Raji (cell line): ENCODE measurements around the gene ACP7.

Source experiments
- POLR2A ChIP-seq: IDR thresholded peaks from 2 replicates; pipeline ENCODE4 v1.6.1; 2011; ENCODE audit warnings: low read depth, low read length, control low read depth; ENCODE audit not compliant: insufficient read depth

ACP7 gene

GRCh38 chr19:39083983-39084731 lies at the start of gene ACP7:
Gene ACP7 (plus strand): TSS chr19:39084368. CDS start chr19:39085270, 902 bp downstream.
- no peak for TF ChIP-seq POLR2A

- no peak for TF ChIP-seq POLR2A
Observed at GRCh38 chr19:39036581-39036980, 47.6 kb upstream of the ACP7 start.

- TF ChIP-seq POLR2A = no peak
Observed at GRCh38 chr19:39037194-39037593, 47.0 kb upstream of the ACP7 start.

GRCh38 chr19:39038098-39038497 lies 46.1 kb upstream of the ACP7 start:
- TF ChIP-seq POLR2A = no peak

GRCh38 chr19:39045506-39045905 lies 38.7 kb upstream of the ACP7 start:
- no peak for TF ChIP-seq POLR2A

- peak; percentile 70 for TF ChIP-seq POLR2A
Observed at GRCh38 chr19:39046037-39046821, 37.9 kb upstream of the ACP7 start.

- TF ChIP-seq POLR2A = no peak
Observed at GRCh38 chr19:39047073-39047472, 37.1 kb upstream of the ACP7 start.

GRCh38 chr19:39052243-39052746 lies 31.9 kb upstream of the ACP7 start:
- TF ChIP-seq POLR2A = no peak

GRCh38 chr19:39052846-39053245 lies 31.3 kb upstream of the ACP7 start:
- TF ChIP-seq POLR2A = no peak

- TF ChIP-seq POLR2A = no peak
Observed at GRCh38 chr19:39053276-39054090, 30.7 kb upstream of the ACP7 start.

- TF ChIP-seq POLR2A = no peak
Observed at GRCh38 chr19:39054091-39054470, 30.1 kb upstream of the ACP7 start.

GRCh38 chr19:39057615-39058014 lies 26.6 kb upstream of the ACP7 start:
- no peak for TF ChIP-seq POLR2A

- TF ChIP-seq POLR2A = no peak
Observed at GRCh38 chr19:39059302-39059701, 24.9 kb upstream of the ACP7 start.

- TF ChIP-seq POLR2A = no peak
Observed at GRCh38 chr19:39060171-39060570, 24.0 kb upstream of the ACP7 start.

GRCh38 chr19:39064405-39064804 lies 19.8 kb upstream of the ACP7 start:
- no peak for TF ChIP-seq POLR2A
